PC-9 (cell line): ENCODE measurements around the gene CNRIP1. TPM values are rescaled to one million over a fixed set of nuclear protein-coding genes. Genes with fewer than 3 reads are reported as not detected.

Experiments
- BruUV-seq: library from RNA; stranded (reverse); fragments of 400-500 nt; replicated peaks from 2 replicates; lab custom pipeline; 2021; lab: Mats Ljungman, UMichigan
- CTCF ChIA-PET: fragments of 300-600 bp; sonication (Branson Sonifier 250); formaldehyde crosslinking; loops from one replicate; lab custom pipeline; 2022; ENCODE audit warnings: antibody characterized with exemption; lab: Charles Lee
- POLR2A ChIA-PET: fragments of 300-600 bp; sonication (Branson Sonifier 250); formaldehyde crosslinking; loops from one replicate; lab custom pipeline; 2022; ENCODE audit warnings: antibody characterized with exemption; ENCODE audit not compliant: unreplicated experiment; lab: Charles Lee
- DNase-seq, 2 experiments: peaks; one replicate each; pipeline versions ENCODE4 v3.0.0 to v3.0.0-alpha.2; 2015 to 2022; ENCODE audit warnings: mixed read lengths in 1 of 2
- H2AFZ ChIP-seq: fragments of 200-600 bp; sonication (generic); 2 replicates; pipeline ENCODE4 v1.8.1; 2017; ENCODE audit warnings: antibody characterized with exemption
- H3F3A ChIP-seq: fragments of 200-600 bp; sonication (generic); 2 replicates; pipeline ENCODE4 v1.8.1; 2017; ENCODE audit warnings: antibody characterized with exemption, mild to moderate bottlenecking, low read depth; ENCODE audit not compliant: insufficient read depth
- H3K27ac ChIP-seq: fragments of 200-600 bp; sonication (generic); 2 replicates; pipeline ENCODE4 v1.6.1; 2016; ENCODE audit warnings: mixed run types
- H3K27me3 ChIP-seq: fragments of 200-600 bp; sonication (generic); 2 replicates; pipeline ENCODE4 v1.6.1; 2016; ENCODE audit warnings: low read depth, mixed run types; ENCODE audit not compliant: insufficient read depth
- H3K36me3 ChIP-seq: fragments of 200-600 bp; sonication (generic); 2 replicates; pipeline ENCODE4 v1.6.1; 2016; ENCODE audit warnings: low read depth, mixed run types
- H3K4me1 ChIP-seq: fragments of 200-600 bp; sonication (generic); replicated peaks from 2 replicates; pipeline ENCODE4 v1.6.1; 2016; ENCODE audit warnings: mixed run types; ENCODE audit not compliant: insufficient read depth
- H3K4me2 ChIP-seq: fragments of 200-600 bp; sonication (generic); 2 replicates; pipeline ENCODE4 v1.6.1; 2017; ENCODE audit warnings: mixed run types
- H3K4me3 ChIP-seq: fragments of 200-600 bp; sonication (generic); 2 replicates; pipeline ENCODE4 v1.6.1; 2016; ENCODE audit warnings: mixed run types
- H3K79me2 ChIP-seq: fragments of 200-600 bp; sonication (generic); 2 replicates; pipeline ENCODE4 v1.6.1; 2017; ENCODE audit warnings: low read depth, mixed run types
- H3K9me2 ChIP-seq: fragments of 200-600 bp; sonication (generic); 2 replicates; pipeline ENCODE4 v1.8.1; 2017; ENCODE audit warnings: mild to moderate bottlenecking; ENCODE audit not compliant: insufficient read depth
- H3K9me3 ChIP-seq: fragments of 200-600 bp; sonication (generic); 2 replicates; pipeline ENCODE4 v1.8.1; 2016; ENCODE audit warnings: low read depth; ENCODE audit not compliant: insufficient read depth
- H4K20me1 ChIP-seq: fragments of 200-600 bp; sonication (generic); 2 replicates; pipeline ENCODE4 v1.8.1; 2017; ENCODE audit not compliant: insufficient read depth
- CTCF ChIP-seq: fragments of 200-600 bp; sonication (generic); conservative IDR thresholded peaks from 2 replicates; pipeline ENCODE4 v1.6.1; 2017; ENCODE audit warnings: mixed run types, antibody characterized with exemption, mild to moderate bottlenecking, moderate library complexity
- EZH2 ChIP-seq: fragments of 200-600 bp; sonication (generic); IDR thresholded peaks from 2 replicates; pipeline ENCODE4 v1.8.0; 2017; ENCODE audit warnings: antibody characterized with exemption, low read depth
- intact Hi-C: fragments of 100-400 bp; cut with micrococcal nuclease; formaldehyde crosslinking; loops from one replicate; pipeline ENCODE4 v1.10.0; 2022; ENCODE audit not compliant: unreplicated experiment
- total RNA-seq: library from RNA; stranded (reverse); gene quantifications from 2 replicates; pipeline ENCODE4 v1.2.3, GENCODE V29; 2021

The CNRIP1 gene
- total RNA-seq, 1 experiment from 2014 or later, result not detected

- BruUV-seq, result no TSS peak
- H3K9me2 ChIP-seq, result no peaks in the 10 kb centered on the region
- H3K79me2 ChIP-seq, result no peaks in the 10 kb centered on the region
- no peak overlapping the region for H3K4me2 ChIP-seq
- H3F3A ChIP-seq, result no peaks in the 10 kb centered on the region
- H3K36me3 ChIP-seq, result no peaks in the 10 kb centered on the region
- 0 out of 2 replicates have a peak, but pooled peaks cover 3% of the 10 kb centered on the region for H3K4me1 ChIP-seq
- H4K20me1 ChIP-seq, result no peaks in the 10 kb centered on the region
- CTCF ChIA-PET, result no interaction called here
- no peaks in the 10 kb centered on the region for H3K27me3 ChIP-seq
- no peak overlapping the region for H2AFZ ChIP-seq
- no peak overlapping the region for H3K4me3 ChIP-seq
- no peak for TF ChIP-seq EZH2
- TF ChIP-seq CTCF, result no peak
- POLR2A ChIA-PET, result no interaction called here
- DNase-seq, result no peak
- intact Hi-C loops, result no loop called here
- no peaks in the 10 kb centered on the region for H3K9me3 ChIP-seq
- no peak overlapping the region for H3K27ac ChIP-seq
These were observed 45.7 kb downstream of the CNRIP1 start for GRCh38 chr2:68274022-68274421.

GRCh38 chr2:68272246-68272994 is 47.3 kb downstream of the CNRIP1 start:
- Histone ChIP-seq H3K9me3 (no peaks in the 10 kb centered on the region), H3K4me2 (no peak overlapping the region), H3K4me1 (no peaks in the 10 kb centered on the region), H3K36me3 (no peaks in the 10 kb centered on the region), H3K4me3 (no peak overlapping the region), H3K27me3 (no peaks in the 10 kb centered on the region), H3F3A (no peaks in the 10 kb centered on the region), H3K9me2 (no peaks in the 10 kb centered on the region), H3K27ac (no peak overlapping the region), H4K20me1 (no peaks in the 10 kb centered on the region), H3K79me2 (no peaks in the 10 kb centered on the region), H2AFZ (no peak overlapping the region)
- intact Hi-C loops, result no loop called here
- TF ChIP-seq EZH2, result no peak
- TF ChIP-seq CTCF, result no peak
- CTCF ChIA-PET, result no interaction called here
- BruUV-seq, result no TSS peak
- POLR2A ChIA-PET, result no interaction called here
- DNase-seq, result no peak

- intact Hi-C loops, result no loop called here
- BruUV-seq, result no TSS peak
- no peak overlapping the region for H2AFZ ChIP-seq
- no peaks in the 10 kb centered on the region for H3K9me3 ChIP-seq
- no peak overlapping the region for H3K4me2 ChIP-seq
- H3K79me2 ChIP-seq, result no peaks in the 10 kb centered on the region
- H3K27ac ChIP-seq, result no peak overlapping the region
- H3K36me3 ChIP-seq, result no peaks in the 10 kb centered on the region
- DNase-seq, result no peak
- TF ChIP-seq CTCF (no peak), EZH2 (no peak)
- H3K27me3 ChIP-seq, result no peaks in the 10 kb centered on the region
- ChIA-PET POLR2A (interaction anchor here (0.6 kb wide), 1 partner anchor 1081 kb away, joined by 5 read pairs; no protein-coding TSS in a partner anchor), CTCF (interaction anchor here (0.7 kb wide), 1 partner anchor 421 kb away, joined by 7 read pairs; no protein-coding TSS in a partner anchor)
- no peaks in the 10 kb centered on the region for H3K9me2 ChIP-seq
- no peaks in the 10 kb centered on the region for H3F3A ChIP-seq
- H3K4me1 ChIP-seq, result no peaks in the 10 kb centered on the region
- no peaks in the 10 kb centered on the region for H4K20me1 ChIP-seq
- H3K4me3 ChIP-seq, result no peak overlapping the region
These were observed 53.1 kb downstream of the CNRIP1 start for GRCh38 chr2:68266655-68267054.
